PC-3 (cell line): ENCODE measurements around the gene MS4A4E. TPM values are rescaled to one million over a fixed set of nuclear protein-coding genes. Genes with fewer than 3 reads are reported as not detected.

ENCODE experiments used
- ATAC-seq: fragments of 200-7000 bp; cut with Tn5 transposase; 2 replicates; pipeline ENCODE4 v1.9.1; 2020; ENCODE audit warnings: mild to moderate bottlenecking, moderate library complexity
- BruUV-seq: library from RNA; stranded (reverse); fragments of 400-500 nt; replicated peaks from 2 replicates; lab custom pipeline; 2021; lab: Mats Ljungman, UMichigan
- CTCF ChIA-PET: fragments of 300-600 bp; sonication (Branson Sonifier 250); formaldehyde crosslinking; loops from one replicate; lab custom pipeline; 2022; ENCODE audit warnings: antibody characterized with exemption; lab: Charles Lee
- POLR2A ChIA-PET: fragments of 300-600 bp; sonication (Branson Sonifier 250); formaldehyde crosslinking; loops from one replicate; lab custom pipeline; 2022; ENCODE audit warnings: antibody characterized with exemption; ENCODE audit not compliant: unreplicated experiment; lab: Charles Lee
- DNase-seq: peaks from one replicate; pipeline ENCODE4 v3.0.0-alpha.2; 2015
- H2AFZ ChIP-seq: fragments of 300-600 bp; sonication (generic); 2 replicates; pipeline ENCODE4 v1.6.0; 2016; ENCODE audit warnings: antibody characterized with exemption, low read length
- H3F3A ChIP-seq: fragments of 300-600 bp; sonication (generic); one replicate; pipeline ENCODE4 v1.6.0; 2017; ENCODE audit warnings: antibody characterized with exemption, low read length, control low read depth, mild to moderate bottlenecking; ENCODE audit not compliant: unreplicated experiment
- H3K27ac ChIP-seq: fragments of 300-600 bp; sonication (generic); 2 replicates; pipeline ENCODE4 v1.5.1; 2016; ENCODE audit warnings: mild to moderate bottlenecking, low read length
- H3K27me3 ChIP-seq: fragments of 300-600 bp; sonication (generic); 2 replicates; pipeline ENCODE4 v1.6.1; 2016; ENCODE audit warnings: low read length, mixed read lengths
- H3K36me3 ChIP-seq: fragments of 300-600 bp; sonication (generic); 2 replicates; pipeline ENCODE4 v1.6.1; 2016; ENCODE audit warnings: low read depth, mixed run types, low read length, mixed read lengths
- H3K4me1 ChIP-seq: fragments of 300-600 bp; sonication (generic); 2 replicates; pipeline ENCODE4 v1.5.1; 2016; ENCODE audit warnings: low read length; ENCODE audit not compliant: insufficient read depth
- H3K4me2 ChIP-seq: fragments of 300-600 bp; sonication (generic); 2 replicates; pipeline ENCODE4 v1.6.0; 2016; ENCODE audit warnings: low read length
- H3K4me3 ChIP-seq: fragments of 300-600 bp; sonication (generic); 2 replicates; pipeline ENCODE4 v1.5.1; 2016; ENCODE audit warnings: mild to moderate bottlenecking, low read length, mixed read lengths
- H3K79me2 ChIP-seq: fragments of 300-600 bp; sonication (generic); 2 replicates; pipeline ENCODE4 v1.6.1; 2017; ENCODE audit warnings: low read length, mixed read lengths
- H3K9ac ChIP-seq: fragments of 300-600 bp; sonication (generic); 2 replicates; pipeline ENCODE4 v1.6.0; 2016; ENCODE audit warnings: mild to moderate bottlenecking, low read length
- H3K9me2 ChIP-seq: fragments of 300-600 bp; sonication (generic); replicated peaks from 2 replicates; pipeline ENCODE4 v1.6.1; 2016; ENCODE audit warnings: mixed run types, low read length, mixed read lengths
- H3K9me3 ChIP-seq: fragments of 300-600 bp; sonication (generic); 2 replicates; pipeline ENCODE4 v1.6.1; 2016; ENCODE audit warnings: low read length, mixed read lengths
- H4K20me1 ChIP-seq: fragments of 300-600 bp; sonication (generic); 2 replicates; pipeline ENCODE4 v1.6.1; 2016; ENCODE audit warnings: low read length, mixed read lengths
- CTCF ChIP-seq: fragments of 300-600 bp; sonication (generic); conservative IDR thresholded peaks from 2 replicates; pipeline ENCODE4 v1.5.1; 2017; ENCODE audit warnings: antibody characterized with exemption, low read depth, mild to moderate bottlenecking, low read length
- EZH2 ChIP-seq: fragments of 300-600 bp; sonication (generic); IDR thresholded peaks from one replicate; pipeline ENCODE4 v1.6.1; 2017; ENCODE audit warnings: antibody characterized with exemption, mild to moderate bottlenecking, low read length; ENCODE audit not compliant: unreplicated experiment
- EZH2phosphoT487 ChIP-seq: fragments of 300-600 bp; sonication (generic); IDR thresholded peaks from 2 replicates; pipeline ENCODE4 v1.6.1; 2018; ENCODE audit warnings: mild to moderate bottlenecking, antibody characterized with exemption, low read length, borderline replicate concordance
- intact Hi-C: fragments of 100-400 bp; cut with micrococcal nuclease; formaldehyde crosslinking; loops from 2 replicates; pipeline ENCODE4 v1.9.0; 2023
- microRNA-seq: library from miRNA; unstranded; fragments of <30 nt; microRNA quantifications from one replicate; pipeline ENCODE4 v1.1.0, GENCODE V29; 2020; ENCODE audit not compliant: unreplicated experiment
- total RNA-seq: library from RNA; depleted of rRNA; stranded (reverse); fragments of >200 nt; gene quantifications from 2 replicates; pipeline ENCODE4 v1.2.3, GENCODE V29; 2014; rRNA removed

Gene MS4A4E
- total RNA-seq, 1 experiment from 2014 or later: not detected

- ChIA-PET CTCF (no interaction called here), POLR2A (no interaction called here)
- no peaks in the 10 kb centered on the region for H3K4me1 ChIP-seq
- no peaks in the 10 kb centered on the region for H3K79me2 ChIP-seq
- no TSS peak for BruUV-seq
- H3K4me2 ChIP-seq: no peak overlapping the region
- H2AFZ ChIP-seq: no peak overlapping the region
- no peak overlapping the region for H3K9ac ChIP-seq
- H3K9me2 ChIP-seq: no peaks in the 10 kb centered on the region
- H3K4me3 ChIP-seq: no peak overlapping the region
- no peaks in the 10 kb centered on the region for H3K9me3 ChIP-seq
- no peak for ATAC-seq
- H3K27ac ChIP-seq: no peak overlapping the region
- H3K36me3 ChIP-seq: no peaks in the 10 kb centered on the region
- no peaks in the 10 kb centered on the region for H4K20me1 ChIP-seq
- H3F3A ChIP-seq: no peaks in the 10 kb centered on the region
- no peaks in the 10 kb centered on the region for H3K27me3 ChIP-seq
- DNase-seq: no peak
- intact Hi-C loops: no loop called here
- TF ChIP-seq CTCF (no peak), EZH2 (no peak), EZH2phosphoT487 (no peak)
Observed at GRCh38 chr11:60150279-60150678, 92.7 kb downstream of the MS4A4E start.

Small RNAs within 50 kb of the gene (microRNA-seq; reads per million reads assigned to microRNA genes)
- not detected for gene MIR6503

Other genes with a start within 250 kb of the MS4A4E start
- not detected in 2 replicates for gene OOSP4B, start 226.0 kb downstream of the MS4A4E start, total RNA-seq
- gene OOSP2, start 202.7 kb downstream of the MS4A4E start, total RNA-seq: not detected in 2 replicates
- gene MS4A3, start 186.5 kb downstream of the MS4A4E start, total RNA-seq: not detected in 2 replicates
- gene MS4A2, start 154.5 kb downstream of the MS4A4E start, total RNA-seq: not detected in 2 replicates
- gene MS4A6A, start 60.1 kb downstream of the MS4A4E start, total RNA-seq: not detected in 2 replicates
- not detected in 2 replicates for gene MS4A4A, start 37.5 kb upstream of the MS4A4E start, total RNA-seq
- gene MS4A6E, start 84.1 kb upstream of the MS4A4E start, total RNA-seq: not detected in 2 replicates
- gene MS4A7, start 135.4 kb upstream of the MS4A4E start, total RNA-seq: 2.1 and 3.6 TPM in 2 replicates
- gene MS4A14, start 153.3 kb upstream of the MS4A4E start, total RNA-seq: 0.07 and 0.29 TPM in 2 replicates
- not detected in 2 replicates for gene MS4A5, start 186.4 kb upstream of the MS4A4E start, total RNA-seq
- gene MS4A1, start 212.7 kb upstream of the MS4A4E start, total RNA-seq: not detected in 2 replicates
- gene MS4A12, start 249.6 kb upstream of the MS4A4E start, total RNA-seq: not detected in 2 replicates